GM23338 (cell line): ENCODE data around the gene PIK3CB. TPM values are rescaled to one million over a fixed set of nuclear protein-coding genes. Genes with fewer than 3 reads are reported as not detected.

Experiments
- ATAC-seq: fragments of 200-7000 bp; cut with Tn5 transposase; 3 replicates; pipeline ENCODE4 v1.9.1; 2020
- DNase-seq: peaks from one replicate; pipeline ENCODE4 v3.0.0-alpha.2; 2015; ENCODE audit warnings: low spot score
- H2AFZ ChIP-seq: fragments of 200-600 bp; sonication (generic); 2 replicates; pipeline ENCODE4 v1.8.0; 2016; ENCODE audit warnings: antibody characterized with exemption, mild to moderate bottlenecking, moderate library complexity
- H3F3A ChIP-seq: fragments of 200-600 bp; sonication (generic); replicated peaks from 2 replicates; pipeline ENCODE4 v1.8.0; 2017; ENCODE audit warnings: antibody characterized with exemption, mixed run types, low read depth
- H3K27ac ChIP-seq: fragments of 200-600 bp; sonication (generic); 2 replicates; pipeline ENCODE4 v1.6.1; 2016; ENCODE audit warnings: low read depth
- H3K27me3 ChIP-seq: fragments of 200-600 bp; sonication (generic); 2 replicates; pipeline ENCODE4 v1.8.0; 2016; ENCODE audit warnings: mild to moderate bottlenecking, mixed run types, moderate library complexity; ENCODE audit not compliant: insufficient read depth
- H3K36me3 ChIP-seq: fragments of 200-600 bp; sonication (generic); 2 replicates; pipeline ENCODE4 v1.8.0; 2016; ENCODE audit warnings: mild to moderate bottlenecking; ENCODE audit not compliant: insufficient read depth
- H3K4me1 ChIP-seq: fragments of 200-600 bp; sonication (generic); 2 replicates; pipeline ENCODE4 v1.8.0; 2016; ENCODE audit warnings: mild to moderate bottlenecking, moderate library complexity; ENCODE audit not compliant: insufficient read depth
- H3K4me2 ChIP-seq: fragments of 200-600 bp; sonication (generic); 2 replicates; pipeline ENCODE4 v1.7.1; 2017; ENCODE audit warnings: mixed run types
- H3K4me3 ChIP-seq: fragments of 200-600 bp; sonication (generic); 2 replicates; pipeline ENCODE4 v1.6.1; 2016; ENCODE audit warnings: mixed run types
- H3K79me2 ChIP-seq: fragments of 200-600 bp; sonication (generic); replicated peaks from 2 replicates; pipeline ENCODE4 v1.8.0; 2017; ENCODE audit warnings: mild to moderate bottlenecking; ENCODE audit not compliant: insufficient read depth
- H3K9me2 ChIP-seq: fragments of 200-600 bp; sonication (generic); 2 replicates; pipeline ENCODE4 v1.8.0; 2017; ENCODE audit not compliant: insufficient read depth
- H4K20me1 ChIP-seq: fragments of 200-600 bp; sonication (generic); replicated peaks from 2 replicates; pipeline ENCODE4 v1.8.0; 2017; ENCODE audit warnings: mild to moderate bottlenecking; ENCODE audit not compliant: insufficient read depth
- H3K27ac Mint-ChIP-seq: 2 replicates; pipeline ENCODE4 v1.8.0; 2020; ENCODE audit warnings: inconsistent platforms, mild to moderate bottlenecking, moderate library complexity, mixed read lengths
- H3K27me3 Mint-ChIP-seq: 3 replicates; pipeline ENCODE4 v1.8.0; 2022; ENCODE audit warnings: low read depth, mild to moderate bottlenecking, moderate library complexity, mixed read lengths, inconsistent platforms; ENCODE audit not compliant: insufficient read depth, poor library complexity
- H3K36me3 Mint-ChIP-seq: 3 replicates; pipeline ENCODE4 v1.8.0; 2021; ENCODE audit warnings: low read depth, mild to moderate bottlenecking, inconsistent platforms, moderate library complexity, mixed read lengths
- H3K4me1 Mint-ChIP-seq: 3 replicates; pipeline ENCODE4 v1.8.0; 2020; ENCODE audit warnings: mild to moderate bottlenecking, inconsistent platforms, mixed read lengths
- H3K4me3 Mint-ChIP-seq: 3 replicates; pipeline ENCODE4 v1.8.0; 2021; ENCODE audit warnings: moderate library complexity, mild to moderate bottlenecking, inconsistent platforms, mixed read lengths
- H3K9me3 Mint-ChIP-seq: 3 replicates; pipeline ENCODE4 v1.8.0; 2020; ENCODE audit warnings: moderate library complexity, mild to moderate bottlenecking, inconsistent platforms, mixed read lengths
- CREB1 ChIP-seq: fragments of 250-450 bp; sonication (Bioruptor Pico); IDR thresholded peaks from 2 replicates; pipeline ENCODE4 v1.5.0; 2020; ENCODE audit warnings: low read depth, mild to moderate bottlenecking, moderate library complexity
- EZH2 ChIP-seq: fragments of 200-600 bp; sonication (generic); IDR thresholded peaks from one replicate; pipeline ENCODE4 v1.8.0; 2017; ENCODE audit warnings: antibody characterized with exemption, mild to moderate bottlenecking, low read depth; ENCODE audit not compliant: unreplicated experiment
- EZH2phosphoT487 ChIP-seq: fragments of 200-600 bp; sonication (generic); IDR thresholded peaks from one replicate; pipeline ENCODE4 v1.8.1; 2018; ENCODE audit warnings: antibody characterized with exemption; ENCODE audit not compliant: unreplicated experiment
- JUNB ChIP-seq: IDR thresholded peaks from one replicate; pipeline ENCODE4 v1.6.1; 2016; ENCODE audit warnings: antibody characterized with exemption; ENCODE audit not compliant: unreplicated experiment
- NANOG ChIP-seq: IDR thresholded peaks from 2 replicates; pipeline ENCODE4 v1.6.1; 2016; ENCODE audit warnings: antibody characterized with exemption, borderline replicate concordance
- POLR2AphosphoS5 ChIP-seq: IDR thresholded peaks from 2 replicates; pipeline ENCODE4 v1.6.1; 2016; ENCODE audit warnings: antibody characterized with exemption, low read depth
- STAT1 ChIP-seq: IDR thresholded peaks from one replicate; pipeline ENCODE4 v1.6.1; 2016; ENCODE audit warnings: antibody characterized with exemption; ENCODE audit not compliant: unreplicated experiment
- ZNF114 ChIP-seq: fragments of 250-450 bp; sonication (Bioruptor Pico); IDR thresholded peaks from 2 replicates; pipeline ENCODE4 v1.5.0; 2020; ENCODE audit warnings: mild to moderate bottlenecking, moderate library complexity
- ZNF331 ChIP-seq: fragments of 250-450 bp; sonication (Bioruptor Pico); IDR thresholded peaks from 2 replicates; pipeline ENCODE4 v1.5.0; 2020; ENCODE audit warnings: low read depth, mild to moderate bottlenecking, moderate library complexity
- polyA plus RNA-seq: library from polyadenylated mRNA; unstranded; fragments of >200 nt; fragmentation: Nextera tagmentation; extraction: Ambion mirVana; gene quantifications from 2 replicates; pipeline ENCODE4 v1.2.1, GENCODE V29; 2016
- total RNA-seq: library from RNA; depleted of rRNA; stranded (reverse); fragments of >200 nt; shearing (Covaris generic); gene quantifications from 2 replicates; pipeline ENCODE4 v1.2.3, GENCODE V29; 2014
- TF ChIP-seq, protein P1 (sequence below): fragments of 250-450 bp; sonication (Bioruptor Pico); IDR thresholded peaks from 2 replicates; pipeline ENCODE4 v1.5.0; 2020; ENCODE audit warnings: mild to moderate bottlenecking, moderate library complexity
- TF ChIP-seq, protein P2 (sequence below): IDR thresholded peaks from 2 replicates; pipeline ENCODE4 v1.6.1; 2016; ENCODE audit warnings: antibody characterized with exemption
- TF ChIP-seq, protein P3 (sequence below), 2 experiments: fragments of 200-600 bp in 1 of 2; sonication (generic) in 1 of 2; conservative IDR thresholded peaks; 2 replicates each; pipeline versions ENCODE4 v1.5.1 to v1.6.1; 2016 to 2017; ENCODE audit warnings: antibody characterized with exemption in 2 of 2, low read depth in 2 of 2, mild to moderate bottlenecking in 2 of 2, moderate library complexity in 1 of 2
- TF ChIP-seq, protein P4 (sequence below): IDR thresholded peaks from one replicate; pipeline ENCODE4 v1.6.1; 2018; ENCODE audit warnings: antibody characterized with exemption; ENCODE audit not compliant: unreplicated experiment

PIK3CB gene
- total and polyA plus RNA-seq, 2 experiments from 2014 or later = 13.3 to 32.4 TPM

- DNase-seq (no peak), ATAC-seq (no peak)
- no peaks in the 10 kb centered on the region for H3K36me3 ChIP-seq
- no peak overlapping the region for H3K4me3 Mint-ChIP-seq
- no peaks in the 10 kb centered on the region for H3K27me3 ChIP-seq
- H2AFZ ChIP-seq = no peak overlapping the region
- H3F3A ChIP-seq = no peaks in the 10 kb centered on the region
- peaks cover 7% of the 10 kb centered on the region for H3K27me3 Mint-ChIP-seq
- no peak overlapping the region for H3K4me3 ChIP-seq
- H3K4me1 Mint-ChIP-seq = peaks cover 3% of the 10 kb centered on the region
- H3K27ac ChIP-seq = no peak overlapping the region
- H3K79me2 ChIP-seq = no peaks in the 10 kb centered on the region
- no peaks in the 10 kb centered on the region for H3K36me3 Mint-ChIP-seq
- TF ChIP-seq EZH2 (no peak), NANOG (no peak), CREB1 (CRISPR knock-in tag) (no peak), STAT1 (no peak), ZNF331 (CRISPR knock-in tag) (no peak), POLR2AphosphoS5 (no peak), EZH2phosphoT487 (no peak), JUNB (no peak), ZNF114 (CRISPR knock-in tag) (no peak)
- TF ChIP-seq, protein P1, sequence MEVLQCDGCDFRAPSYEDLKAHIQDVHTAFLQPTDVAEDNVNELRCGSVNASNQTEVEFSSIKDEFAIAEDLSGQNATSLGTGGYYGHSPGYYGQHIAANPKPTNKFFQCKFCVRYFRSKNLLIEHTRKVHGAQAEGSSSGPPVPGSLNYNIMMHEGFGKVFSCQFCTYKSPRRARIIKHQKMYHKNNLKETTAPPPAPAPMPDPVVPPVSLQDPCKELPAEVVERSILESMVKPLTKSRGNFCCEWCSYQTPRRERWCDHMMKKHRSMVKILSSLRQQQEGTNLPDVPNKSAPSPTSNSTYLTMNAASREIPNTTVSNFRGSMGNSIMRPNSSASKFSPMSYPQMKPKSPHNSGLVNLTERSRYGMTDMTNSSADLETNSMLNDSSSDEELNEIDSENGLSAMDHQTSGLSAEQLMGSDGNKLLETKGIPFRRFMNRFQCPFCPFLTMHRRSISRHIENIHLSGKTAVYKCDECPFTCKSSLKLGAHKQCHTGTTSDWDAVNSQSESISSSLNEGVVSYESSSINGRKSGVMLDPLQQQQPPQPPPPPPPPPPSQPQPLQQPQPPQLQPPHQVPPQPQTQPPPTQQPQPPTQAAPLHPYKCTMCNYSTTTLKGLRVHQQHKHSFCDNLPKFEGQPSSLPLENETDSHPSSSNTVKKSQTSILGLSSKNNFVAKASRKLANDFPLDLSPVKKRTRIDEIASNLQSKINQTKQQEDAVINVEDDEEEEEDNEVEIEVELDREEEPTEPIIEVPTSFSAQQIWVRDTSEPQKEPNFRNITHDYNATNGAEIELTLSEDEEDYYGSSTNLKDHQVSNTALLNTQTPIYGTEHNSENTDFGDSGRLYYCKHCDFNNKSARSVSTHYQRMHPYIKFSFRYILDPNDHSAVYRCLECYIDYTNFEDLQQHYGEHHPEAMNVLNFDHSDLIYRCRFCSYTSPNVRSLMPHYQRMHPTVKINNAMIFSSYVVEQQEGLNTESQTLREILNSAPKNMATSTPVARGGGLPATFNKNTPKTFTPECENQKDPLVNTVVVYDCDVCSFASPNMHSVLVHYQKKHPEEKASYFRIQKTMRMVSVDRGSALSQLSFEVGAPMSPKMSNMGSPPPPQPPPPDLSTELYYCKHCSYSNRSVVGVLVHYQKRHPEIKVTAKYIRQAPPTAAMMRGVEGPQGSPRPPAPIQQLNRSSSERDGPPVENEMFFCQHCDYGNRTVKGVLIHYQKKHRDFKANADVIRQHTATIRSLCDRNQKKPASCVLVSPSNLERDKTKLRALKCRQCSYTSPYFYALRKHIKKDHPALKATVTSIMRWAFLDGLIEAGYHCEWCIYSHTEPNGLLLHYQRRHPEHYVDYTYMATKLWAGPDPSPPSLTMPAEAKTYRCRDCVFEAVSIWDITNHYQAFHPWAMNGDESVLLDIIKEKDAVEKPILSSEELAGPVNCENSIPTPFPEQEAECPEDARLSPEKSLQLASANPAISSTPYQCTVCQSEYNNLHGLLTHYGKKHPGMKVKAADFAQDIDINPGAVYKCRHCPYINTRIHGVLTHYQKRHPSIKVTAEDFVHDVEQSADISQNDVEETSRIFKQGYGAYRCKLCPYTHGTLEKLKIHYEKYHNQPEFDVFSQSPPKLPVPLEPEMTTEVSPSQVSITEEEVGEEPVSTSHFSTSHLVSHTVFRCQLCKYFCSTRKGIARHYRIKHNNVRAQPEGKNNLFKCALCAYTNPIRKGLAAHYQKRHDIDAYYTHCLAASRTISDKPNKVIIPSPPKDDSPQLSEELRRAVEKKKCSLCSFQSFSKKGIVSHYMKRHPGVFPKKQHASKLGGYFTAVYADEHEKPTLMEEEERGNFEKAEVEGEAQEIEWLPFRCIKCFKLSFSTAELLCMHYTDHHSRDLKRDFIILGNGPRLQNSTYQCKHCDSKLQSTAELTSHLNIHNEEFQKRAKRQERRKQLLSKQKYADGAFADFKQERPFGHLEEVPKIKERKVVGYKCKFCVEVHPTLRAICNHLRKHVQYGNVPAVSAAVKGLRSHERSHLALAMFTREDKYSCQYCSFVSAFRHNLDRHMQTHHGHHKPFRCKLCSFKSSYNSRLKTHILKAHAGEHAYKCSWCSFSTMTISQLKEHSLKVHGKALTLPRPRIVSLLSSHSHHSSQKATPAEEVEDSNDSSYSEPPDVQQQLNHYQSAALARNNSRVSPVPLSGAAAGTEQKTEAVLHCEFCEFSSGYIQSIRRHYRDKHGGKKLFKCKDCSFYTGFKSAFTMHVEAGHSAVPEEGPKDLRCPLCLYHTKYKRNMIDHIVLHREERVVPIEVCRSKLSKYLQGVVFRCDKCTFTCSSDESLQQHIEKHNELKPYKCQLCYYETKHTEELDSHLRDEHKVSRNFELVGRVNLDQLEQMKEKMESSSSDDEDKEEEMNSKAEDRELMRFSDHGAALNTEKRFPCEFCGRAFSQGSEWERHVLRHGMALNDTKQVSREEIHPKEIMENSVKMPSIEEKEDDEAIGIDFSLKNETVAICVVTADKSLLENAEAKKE (CRISPR knock-in tag) = no peak
- TF ChIP-seq, protein P2, sequence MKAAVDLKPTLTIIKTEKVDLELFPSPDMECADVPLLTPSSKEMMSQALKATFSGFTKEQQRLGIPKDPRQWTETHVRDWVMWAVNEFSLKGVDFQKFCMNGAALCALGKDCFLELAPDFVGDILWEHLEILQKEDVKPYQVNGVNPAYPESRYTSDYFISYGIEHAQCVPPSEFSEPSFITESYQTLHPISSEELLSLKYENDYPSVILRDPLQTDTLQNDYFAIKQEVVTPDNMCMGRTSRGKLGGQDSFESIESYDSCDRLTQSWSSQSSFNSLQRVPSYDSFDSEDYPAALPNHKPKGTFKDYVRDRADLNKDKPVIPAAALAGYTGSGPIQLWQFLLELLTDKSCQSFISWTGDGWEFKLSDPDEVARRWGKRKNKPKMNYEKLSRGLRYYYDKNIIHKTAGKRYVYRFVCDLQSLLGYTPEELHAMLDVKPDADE = no peak
- TF ChIP-seq, protein P3, sequence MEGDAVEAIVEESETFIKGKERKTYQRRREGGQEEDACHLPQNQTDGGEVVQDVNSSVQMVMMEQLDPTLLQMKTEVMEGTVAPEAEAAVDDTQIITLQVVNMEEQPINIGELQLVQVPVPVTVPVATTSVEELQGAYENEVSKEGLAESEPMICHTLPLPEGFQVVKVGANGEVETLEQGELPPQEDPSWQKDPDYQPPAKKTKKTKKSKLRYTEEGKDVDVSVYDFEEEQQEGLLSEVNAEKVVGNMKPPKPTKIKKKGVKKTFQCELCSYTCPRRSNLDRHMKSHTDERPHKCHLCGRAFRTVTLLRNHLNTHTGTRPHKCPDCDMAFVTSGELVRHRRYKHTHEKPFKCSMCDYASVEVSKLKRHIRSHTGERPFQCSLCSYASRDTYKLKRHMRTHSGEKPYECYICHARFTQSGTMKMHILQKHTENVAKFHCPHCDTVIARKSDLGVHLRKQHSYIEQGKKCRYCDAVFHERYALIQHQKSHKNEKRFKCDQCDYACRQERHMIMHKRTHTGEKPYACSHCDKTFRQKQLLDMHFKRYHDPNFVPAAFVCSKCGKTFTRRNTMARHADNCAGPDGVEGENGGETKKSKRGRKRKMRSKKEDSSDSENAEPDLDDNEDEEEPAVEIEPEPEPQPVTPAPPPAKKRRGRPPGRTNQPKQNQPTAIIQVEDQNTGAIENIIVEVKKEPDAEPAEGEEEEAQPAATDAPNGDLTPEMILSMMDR (conservative IDR thresholded peaks at IDR 0.05; ENCODE audit: low read depth in 2 of 2) = no peak
- TF ChIP-seq, protein P4, sequence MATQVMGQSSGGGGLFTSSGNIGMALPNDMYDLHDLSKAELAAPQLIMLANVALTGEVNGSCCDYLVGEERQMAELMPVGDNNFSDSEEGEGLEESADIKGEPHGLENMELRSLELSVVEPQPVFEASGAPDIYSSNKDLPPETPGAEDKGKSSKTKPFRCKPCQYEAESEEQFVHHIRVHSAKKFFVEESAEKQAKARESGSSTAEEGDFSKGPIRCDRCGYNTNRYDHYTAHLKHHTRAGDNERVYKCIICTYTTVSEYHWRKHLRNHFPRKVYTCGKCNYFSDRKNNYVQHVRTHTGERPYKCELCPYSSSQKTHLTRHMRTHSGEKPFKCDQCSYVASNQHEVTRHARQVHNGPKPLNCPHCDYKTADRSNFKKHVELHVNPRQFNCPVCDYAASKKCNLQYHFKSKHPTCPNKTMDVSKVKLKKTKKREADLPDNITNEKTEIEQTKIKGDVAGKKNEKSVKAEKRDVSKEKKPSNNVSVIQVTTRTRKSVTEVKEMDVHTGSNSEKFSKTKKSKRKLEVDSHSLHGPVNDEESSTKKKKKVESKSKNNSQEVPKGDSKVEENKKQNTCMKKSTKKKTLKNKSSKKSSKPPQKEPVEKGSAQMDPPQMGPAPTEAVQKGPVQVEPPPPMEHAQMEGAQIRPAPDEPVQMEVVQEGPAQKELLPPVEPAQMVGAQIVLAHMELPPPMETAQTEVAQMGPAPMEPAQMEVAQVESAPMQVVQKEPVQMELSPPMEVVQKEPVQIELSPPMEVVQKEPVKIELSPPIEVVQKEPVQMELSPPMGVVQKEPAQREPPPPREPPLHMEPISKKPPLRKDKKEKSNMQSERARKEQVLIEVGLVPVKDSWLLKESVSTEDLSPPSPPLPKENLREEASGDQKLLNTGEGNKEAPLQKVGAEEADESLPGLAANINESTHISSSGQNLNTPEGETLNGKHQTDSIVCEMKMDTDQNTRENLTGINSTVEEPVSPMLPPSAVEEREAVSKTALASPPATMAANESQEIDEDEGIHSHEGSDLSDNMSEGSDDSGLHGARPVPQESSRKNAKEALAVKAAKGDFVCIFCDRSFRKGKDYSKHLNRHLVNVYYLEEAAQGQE = no peak
- peaks cover 2% of the 10 kb centered on the region; the same call in 1 of the 2 replicates for H3K4me1 ChIP-seq
- H3K9me3 Mint-ChIP-seq = no peaks in the 10 kb centered on the region
- H3K27ac Mint-ChIP-seq = no peak overlapping the region
- H3K4me2 ChIP-seq = no peak overlapping the region
- no peaks in the 10 kb centered on the region for H3K9me2 ChIP-seq
- H4K20me1 ChIP-seq = no peaks in the 10 kb centered on the region
Measured at GRCh38 chr3:138854940-138855339, 20.2 kb upstream of the PIK3CB start.
